K562 (cell line): Measurements from ENCODE around the gene ELF3. TPM values are rescaled to one million over a fixed set of nuclear protein-coding genes. Genes with fewer than 3 reads are reported as not detected.

Source experiments
- CHAMP1 ChIP-seq: fragments of 450-650 bp; IDR thresholded peaks from 2 replicates; pipeline ENCODE4 v1.6.1; 2016; ENCODE audit warnings: mild to moderate bottlenecking
- CHD2 ChIP-seq: IDR thresholded peaks from 2 replicates; pipeline ENCODE4 v1.6.1; 2011; ENCODE audit warnings: low read depth, low read length
- DMBX1 ChIP-seq: fragments of 250-450 bp; sonication (Bioruptor Pico); IDR thresholded peaks from 2 replicates; pipeline ENCODE4 v1.8.0; 2022; ENCODE audit warnings: inconsistent platforms, mild to moderate bottlenecking, moderate library complexity, borderline replicate concordance
- DNMT1 ChIP-seq: fragments of 450-650 bp; IDR thresholded peaks from 2 replicates; pipeline ENCODE4 v1.6.1; 2016; ENCODE audit warnings: antibody characterized with exemption, mild to moderate bottlenecking
- ELK3 ChIP-seq: fragments of 450-650 bp; formaldehyde crosslinking; IDR thresholded peaks from 2 replicates; pipeline ENCODE4 v1.4.0; 2020; ENCODE audit warnings: mild to moderate bottlenecking
- GABPA ChIP-seq: fragments of 200-800 bp; sonication (Bioruptor generic); conservative IDR thresholded peaks from 2 replicates; pipeline ENCODE4 v1.6.1; 2016; ENCODE audit warnings: low read depth, missing genetic modification characterization, missing compliant biosample characterization
- GATAD2B ChIP-seq: fragments of 450-650 bp; IDR thresholded peaks from 2 replicates; pipeline ENCODE4 v1.6.1; 2017; ENCODE audit warnings: mild to moderate bottlenecking, borderline replicate concordance
- GTF2A2 ChIP-seq: IDR thresholded peaks from 2 replicates; pipeline ENCODE4 v1.6.1; 2016; ENCODE audit warnings: mild to moderate bottlenecking, missing genetic modification characterization, missing compliant biosample characterization
- HDAC1 ChIP-seq, 2 experiments: fragments of 450-650 bp; IDR thresholded peaks; 2 replicates each; pipeline ENCODE4 v1.6.1; 2016 to 2017; ENCODE audit warnings: inconsistent platforms in 1 of 2, mild to moderate bottlenecking in 1 of 2, moderate library complexity in 1 of 2
- HNRNPH1 ChIP-seq: fragments of 200-400 bp; formaldehyde crosslinking; optimal IDR thresholded peaks from 2 replicates; pipeline ENCODE3; 2017; ENCODE audit warnings: low read depth, mild to moderate bottlenecking, low read length, moderate library complexity
- NR1H2 ChIP-seq: sonication (generic); formaldehyde crosslinking; IDR thresholded peaks from 2 replicates; pipeline ENCODE4 v1.4.0; 2020; ENCODE audit warnings: mild to moderate bottlenecking, missing genetic modification reagents
- NR3C1 ChIP-seq: sonication (generic); formaldehyde crosslinking; IDR thresholded peaks from 2 replicates; pipeline ENCODE4 v1.8.1; 2022; ENCODE audit warnings: missing genetic modification reagents
- PCBP1 ChIP-seq: fragments of 200-400 bp; formaldehyde crosslinking; IDR thresholded peaks from 2 replicates; pipeline ENCODE4 v1.6.1; 2018; ENCODE audit warnings: mild to moderate bottlenecking, low read depth, low read length; ENCODE audit not compliant: poor library complexity, severe bottlenecking
- PHF21A ChIP-seq: fragments of 450-650 bp; IDR thresholded peaks from 2 replicates; pipeline ENCODE4 v1.6.1; 2017; ENCODE audit warnings: low read depth, borderline replicate concordance
- POLR2H ChIP-seq: IDR thresholded peaks from 2 replicates; pipeline ENCODE4 v1.6.1; 2016; ENCODE audit warnings: missing genetic modification characterization, low read depth, mild to moderate bottlenecking, control low read depth, missing compliant biosample characterization, moderate library complexity
- SMC3 ChIP-seq: conservative IDR thresholded peaks from 2 replicates; pipeline ENCODE4 v1.6.1; 2011; ENCODE audit warnings: low read depth, low read length, improper control_type of control experiment; ENCODE audit not compliant: insufficient read depth
- SREBF2 ChIP-seq: sonication (generic); formaldehyde crosslinking; IDR thresholded peaks from 2 replicates; pipeline ENCODE4 v1.4.0; 2020; ENCODE audit warnings: mild to moderate bottlenecking, missing genetic modification reagents
- TEAD2 ChIP-seq: fragments of 450-650 bp; IDR thresholded peaks from 2 replicates; pipeline ENCODE4 v1.6.1; 2016; ENCODE audit warnings: missing genetic modification characterization, control low read depth, missing compliant biosample characterization
- TSC22D4 ChIP-seq: fragments of 450-650 bp; IDR thresholded peaks from 2 replicates; pipeline ENCODE4 v1.6.1; 2016; ENCODE audit warnings: missing genetic modification characterization, missing biosample characterization, control low read depth
- ZBTB49 ChIP-seq: sonication (generic); formaldehyde crosslinking; IDR thresholded peaks from 2 replicates; pipeline ENCODE4 v1.8.0; 2022; ENCODE audit warnings: missing genetic modification reagents, mild to moderate bottlenecking, borderline replicate concordance
- ZNF212 ChIP-seq: fragments of 450-650 bp; formaldehyde crosslinking; IDR thresholded peaks from 2 replicates; pipeline ENCODE4 v1.4.0; 2020; ENCODE audit warnings: mild to moderate bottlenecking
- ZNF263 ChIP-seq: sonication (generic); formaldehyde crosslinking; IDR thresholded peaks from 2 replicates; pipeline ENCODE4 v1.8.0; 2022; ENCODE audit warnings: mild to moderate bottlenecking, missing genetic modification reagents, borderline replicate concordance
- ZNF436 ChIP-seq: fragments of 250-450, 450-650 bp; sonication (Bioruptor Pico); formaldehyde crosslinking; IDR thresholded peaks from 2 replicates; pipeline ENCODE4 v1.7.0; 2020; ENCODE audit warnings: mild to moderate bottlenecking
- ZNF507 ChIP-seq: conservative IDR thresholded peaks from 2 replicates; pipeline ENCODE4 v1.6.1; 2017; ENCODE audit warnings: missing genetic modification characterization, missing compliant biosample characterization
- ZNF75A ChIP-seq: fragments of 450-650 bp; formaldehyde crosslinking; IDR thresholded peaks from 2 replicates; pipeline ENCODE4 v1.4.0; 2020; ENCODE audit warnings: mild to moderate bottlenecking
- polyA plus RNA-seq, 8 experiments: library from polyadenylated mRNA; depleted of rRNA in 4 of 8; stranded (reverse) in 5 of 8; unstranded in 3 of 8; fragments of >200 nt; fragmentation: Nextera tagmentation in 2 of 8; fragmentation: Illumina TruSeq in 1 of 8; extraction: Ambion mirVana in 2 of 8; extraction: Trizol in 1 of 8; gene quantifications; 2 replicates each; pipeline versions ENCODE4 v1.2.1 to v1.2.3, GENCODE V29; 2011 to 2014; ENCODE audit warnings: inconsistent platforms in 1 of 8, missing spikeins in 1 of 8
- total RNA-seq, 7 experiments: library from RNA; depleted of rRNA in 6 of 7; stranded (reverse); fragments of >200 nt in 6 of 7; fragmentation: Illumina TruSeq in 2 of 7; extraction: Trizol in 2 of 7; gene quantifications; 2 replicates each; pipeline versions ENCODE4 v1.2.1 to v1.2.3, GENCODE V29; 2011 to 2021; ENCODE audit warnings: low replicate concordance in 1 of 7

ELF3 gene
- total and polyA plus RNA-seq, 9 of the 15 experiments (the other 6 are each of a cell fraction or from before 2014, with no cell fraction given) = 0.03 to 1.2 (median 0.07) TPM; not detected in 4

GRCh38 chr1:202007805-202008489, 2.4 kb upstream of the ELF3 start (continued):
- TF ChIP-seq HNRNPH1 (no peak), PHF21A (no peak), ZNF436 (no peak), SMC3 (no peak), PCBP1 (no peak), NR1H2 (CRISPR knock-in tag) (no peak), ELK3 (CRISPR knock-in tag) (no peak), ZBTB49 (CRISPR knock-in tag) (no peak), TEAD2 (tag) (no peak), DMBX1 (CRISPR knock-in tag) (0 out of 2 replicates have a peak, but pooled peaks have one; percentile 49), TSC22D4 (tag) (no peak), HDAC1 (IDR thresholded peaks at IDR 0.05) (peak in 1 of 2 experiments; percentile 96; a peak in 2 of 4 replicates), POLR2H (tag) (no peak), GABPA (tag) (no peak), NR3C1 (no peak), ZNF75A (CRISPR knock-in tag) (peak; percentile 96), GTF2A2 (tag) (no peak), ZNF263 (CRISPR knock-in tag) (peak; percentile 52; the same call in 1 of the 2 replicates), ZNF507 (tag) (no peak), DNMT1 (no peak), CHD2 (no peak), SREBF2 (CRISPR knock-in tag) (no peak), ZNF212 (CRISPR knock-in tag) (no peak), CHAMP1 (no peak), GATAD2B (no peak)
